Left ventricle myocardium inferior (tissue), 1 donor: ENCODE measurements around the gene GPC2. TPM values are rescaled to one million over a fixed set of nuclear protein-coding genes. Genes with fewer than 3 reads are reported as not detected.
"Not testable (repeated sequence)": the region's sequence is repeated elsewhere in the genome, so short reads cannot be mapped to it uniquely, and the experiment has no call there.

Experiments
- DNase-seq: peaks from one replicate; pipeline ENCODE4 v3.0.0-alpha.2; 2020
- H3K27ac ChIP-seq: fragments of 200-600 bp; replicated peaks from 2 replicates; pipeline ENCODE4 v1.8.0; 2021
- H3K27me3 ChIP-seq: fragments of 200-600 bp; 2 replicates; pipeline ENCODE4 v1.8.0; 2021; ENCODE audit warnings: low read depth
- H3K36me3 ChIP-seq: fragments of 200-600 bp; 2 replicates; pipeline ENCODE4 v1.8.0; 2021
- H3K4me1 ChIP-seq: fragments of 200-600 bp; 2 replicates; pipeline ENCODE4 v1.8.0; 2021
- H3K4me3 ChIP-seq: fragments of 200-600 bp; 2 replicates; pipeline ENCODE4 v1.8.0; 2021; ENCODE audit warnings: mild to moderate bottlenecking, moderate library complexity
- H3K9me3 ChIP-seq: fragments of 200-600 bp; replicated peaks from 2 replicates; pipeline ENCODE4 v1.8.0; 2021
- CTCF ChIP-seq: fragments of 200-600 bp; IDR thresholded peaks from 2 replicates; pipeline ENCODE4 v1.8.0; 2021; ENCODE audit warnings: antibody characterized with exemption, mild to moderate bottlenecking, borderline replicate concordance
- intact Hi-C: fragments of 100-400 bp; cut with micrococcal nuclease; formaldehyde crosslinking; loops from one replicate; pipeline ENCODE4 v1.11.0; 2022
- long read RNA-seq: library from polyadenylated mRNA; unstranded; transcript quantifications from one replicate; pipeline ENCODE4 v2.0.0, GENCODE V29; 2021
- total RNA-seq: library from RNA; stranded (reverse); fragmentation: NEBNext Ultra II Directional; extraction: Animal tissue kit (Norgen Biotek cat#: 25700); gene quantifications from one replicate; pipeline ENCODE4 v1.2.1, GENCODE V29; 2021
- donor health status: DM: no; HTN: yes; CAD: no; lungs with severe emphysema.

GPC2 gene
- total RNA-seq, result 0.25 TPM
- long read RNA-seq, result 0 reads

GRCh38 chr7:100177045-100178001, at the start of gene GPC2, which contains the start of gene STAG3:
Gene GPC2 (minus strand): TSS chr7:100177381. CDS start chr7:100177199, 182 bp downstream.
Gene STAG3 (plus strand): TSS chr7:100177918. CDS start chr7:100180557, 2,639 bp downstream.
- intact Hi-C loops, result no loop called here
- peaks cover 17% of the 10 kb centered on the region for H3K4me1 ChIP-seq
- no peak for TF ChIP-seq CTCF
- peaks cover 14% of the 10 kb centered on the region for H3K27me3 ChIP-seq
- peak; percentile 96 for DNase-seq
- peak within 1 kb of the TSS; percentile 47 for H3K27ac ChIP-seq
- peak within 1 kb of the TSS; percentile 65 for H3K4me3 ChIP-seq
- H3K36me3 ChIP-seq, result no peaks in the 10 kb centered on the region
- no peaks in the 10 kb centered on the region for H3K9me3 ChIP-seq

- intact Hi-C loops, H3K4me3 ChIP-seq, DNase-seq, H3K27ac ChIP-seq, H3K9me3 ChIP-seq, H3K27me3 ChIP-seq, H3K4me1 ChIP-seq: not testable (repeated sequence)
- H3K36me3 ChIP-seq, result peaks cover 24% of the 10 kb centered on the region
Measured at GRCh38 chr7:100224891-100225290, 47.7 kb upstream of the GPC2 start.

GRCh38 chr7:100223376-100223927, 46.3 kb upstream of the GPC2 start:
- DNase-seq, H3K27me3 ChIP-seq, intact Hi-C loops, H3K4me1 ChIP-seq, H3K9me3 ChIP-seq, H3K27ac ChIP-seq, H3K4me3 ChIP-seq: not testable (repeated sequence)
- H3K36me3 ChIP-seq, result peaks cover 24% of the 10 kb centered on the region

GRCh38 chr7:100222445-100223132, 45.4 kb upstream of the GPC2 start:
- Histone ChIP-seq H3K27ac (no peak overlapping the region), H3K27me3 (no peaks in the 10 kb centered on the region), H3K36me3 (peaks cover 24% of the 10 kb centered on the region), H3K4me3 (no peak overlapping the region), H3K4me1 (no peaks in the 10 kb centered on the region), H3K9me3 (no peaks in the 10 kb centered on the region)
- DNase-seq, result no peak
- TF ChIP-seq CTCF, result no peak
- intact Hi-C loops, result no loop called here

- no peak overlapping the region for H3K27ac ChIP-seq
- no peaks in the 10 kb centered on the region for H3K4me1 ChIP-seq
- H3K9me3 ChIP-seq, result no peaks in the 10 kb centered on the region
- no peak overlapping the region for H3K4me3 ChIP-seq
- no peaks in the 10 kb centered on the region for H3K27me3 ChIP-seq
- DNase-seq, result no peak
- TF ChIP-seq CTCF, result no peak
- intact Hi-C loops, result no loop called here
- peaks cover 24% of the 10 kb centered on the region for H3K36me3 ChIP-seq
Measured at GRCh38 chr7:100221767-100222444, 44.7 kb upstream of the GPC2 start.

GRCh38 chr7:100221231-100221718, 44.1 kb upstream of the GPC2 start:
- Histone ChIP-seq H3K4me1 (peaks cover under 1% of the 10 kb centered on the region), H3K9me3 (no peaks in the 10 kb centered on the region), H3K4me3 (no peak overlapping the region), H3K27me3 (no peaks in the 10 kb centered on the region), H3K27ac (no peak overlapping the region), H3K36me3 (peaks cover 24% of the 10 kb centered on the region)
- no peak for DNase-seq
- TF ChIP-seq CTCF, result no peak
- intact Hi-C loops, result no loop called here
